H1 (cell line): Measurements from ENCODE around the gene CDK5RAP2. TPM values are rescaled to one million over a fixed set of nuclear protein-coding genes. Genes with fewer than 3 reads are reported as not detected.

Source experiments
- CTCF ChIA-PET: fragments of 300-600 bp; sonication (Branson Sonifier 250); formaldehyde crosslinking; loops from one replicate; lab custom pipeline; 2021; ENCODE audit not compliant: partially characterized antibody; lab: Charles Lee
- POLR2A ChIA-PET: fragments of 300-600 bp; sonication (Branson Sonifier 250); formaldehyde crosslinking; loops from one replicate; lab custom pipeline; 2021; ENCODE audit warnings: inconsistent platforms; ENCODE audit not compliant: partially characterized antibody; lab: Charles Lee
- DNase-seq, 2 experiments: peaks; one replicate each; pipeline versions ENCODE4 v3.0.0 to v3.0.0-alpha.2; 2010 to 2022; ENCODE audit warnings: low spot score in 2 of 2, low read depth in 1 of 2, mixed read lengths in 1 of 2
- FAIRE-seq: peaks from 2 replicates; lab custom pipeline; 2011; peaks lifted over from hg19 to GRCh38; lab: Jason Lieb, UNC
- H2AFZ ChIP-seq: 2 replicates; pipeline ENCODE4 v1.8.1; 2012; ENCODE audit warnings: low read length, inconsistent platforms
- H2AK5ac ChIP-seq: 2 replicates; pipeline ENCODE4 v1.6.1; 2013; ENCODE audit warnings: low read depth, low read length
- H2BK120ac ChIP-seq: replicated peaks from 2 replicates; pipeline ENCODE3; 2013; ENCODE audit warnings: low read depth, low read length, inconsistent platforms
- H2BK12ac ChIP-seq: 2 replicates; pipeline ENCODE4 v1.6.1; 2013; ENCODE audit warnings: low read depth, low read length
- H2BK15ac ChIP-seq: 2 replicates; pipeline ENCODE4 v1.6.1; 2013; ENCODE audit warnings: low read length
- H2BK20ac ChIP-seq: 2 replicates; pipeline ENCODE4 v1.6.1; 2013; ENCODE audit warnings: low read length
- H2BK5ac ChIP-seq: 2 replicates; pipeline ENCODE4 v1.6.1; 2013; ENCODE audit warnings: low read depth, low read length
- H3K14ac ChIP-seq: 2 replicates; pipeline ENCODE4 v1.6.1; 2013; ENCODE audit warnings: inconsistent platforms; ENCODE audit not compliant: insufficient read length
- H3K18ac ChIP-seq: 2 replicates; pipeline ENCODE4 v1.6.1; 2013; ENCODE audit warnings: low read length; ENCODE audit errors: extremely low read depth
- H3K23ac ChIP-seq: 2 replicates; pipeline ENCODE4 v1.6.1; 2013; ENCODE audit warnings: inconsistent platforms; ENCODE audit not compliant: insufficient read length
- H3K23me2 ChIP-seq: 2 replicates; pipeline ENCODE4 v1.6.1; 2013; ENCODE audit warnings: low read depth, low read length
- H3K27ac ChIP-seq: 2 replicates; pipeline ENCODE4 v1.6.1; 2011; ENCODE audit warnings: low read depth, low read length, inconsistent platforms
- H3K27me3 ChIP-seq, 4 experiments: replicated peaks in 1 of 4; 1 replicate in 1 of 4; 2 replicates in 3 of 4; pipeline versions ENCODE4 v1.6.1 to v1.8.1; 2011 to 2013; ENCODE audit warnings: low read length in 3 of 4, mild to moderate bottlenecking in 3 of 4, inconsistent platforms in 2 of 4, mixed read lengths in 2 of 4, moderate library complexity in 1 of 4; ENCODE audit not compliant: control insufficient read depth in 3 of 4, insufficient read depth in 3 of 4; ENCODE audit errors: extremely low read depth in 1 of 4
- H3K36me3 ChIP-seq, 4 experiments: 2 replicates each; pipeline versions ENCODE4 v1.6.1 to v1.8.1; 2011 to 2013; ENCODE audit warnings: mild to moderate bottlenecking in 4 of 4, low read length in 3 of 4, moderate library complexity in 2 of 4, control low read depth in 1 of 4, inconsistent platforms in 1 of 4; ENCODE audit not compliant: insufficient read depth in 4 of 4, control insufficient read depth in 2 of 4
- H3K4ac ChIP-seq: replicated peaks from 2 replicates; pipeline ENCODE3; 2013; ENCODE audit warnings: low read length, low read depth, mixed read lengths, inconsistent platforms; ENCODE audit not compliant: insufficient read length
- H3K4me1 ChIP-seq, 4 experiments: replicated peaks in 1 of 4; 1 replicate in 1 of 4; 2 replicates in 3 of 4; pipeline versions ENCODE4 v1.6.1 to v1.8.1; 2011 to 2013; ENCODE audit warnings: low read length in 3 of 4, inconsistent platforms in 2 of 4, mixed read lengths in 1 of 4; ENCODE audit not compliant: insufficient read depth in 4 of 4, control insufficient read depth in 3 of 4
- H3K4me2 ChIP-seq, 2 experiments: 2 replicates each; pipeline versions ENCODE4 v1.6.1 to v1.8.1; 2011 to 2013; ENCODE audit warnings: low read depth in 2 of 2, low read length in 2 of 2, control low read depth in 1 of 2, inconsistent platforms in 1 of 2, mild to moderate bottlenecking in 1 of 2; ENCODE audit not compliant: insufficient read depth in 1 of 2
- H3K4me3 ChIP-seq, 4 experiments: fragments of 200-600, 300-600 bp in 1 of 4; sonication (generic), shearing (Covaris generic), sonication (Bioruptor Twin) in 1 of 4; 2 replicates each; pipeline versions ENCODE4 v1.5.1 to v1.8.1; 2011 to 2016; ENCODE audit warnings: low read length in 4 of 4, low read depth in 3 of 4, control low read depth in 2 of 4, inconsistent platforms in 2 of 4, mild to moderate bottlenecking in 2 of 4, mixed read lengths in 1 of 4, moderate library complexity in 1 of 4; ENCODE audit not compliant: insufficient read depth in 2 of 4; ENCODE audit errors: extremely low read depth in 1 of 4
- H3K56ac ChIP-seq: replicated peaks from 2 replicates; pipeline ENCODE3; 2013; ENCODE audit warnings: low read depth, mild to moderate bottlenecking, mixed read lengths, low read length, inconsistent platforms; ENCODE audit not compliant: insufficient read length
- H3K79me1 ChIP-seq: 2 replicates; pipeline ENCODE4 v1.6.1; 2013; ENCODE audit warnings: low read depth, low read length, control low read depth
- H3K79me2 ChIP-seq, 2 experiments: 2 replicates each; pipeline versions ENCODE4 v1.6.1 to v1.8.1; 2012 to 2013; ENCODE audit warnings: low read length in 2 of 2, mild to moderate bottlenecking in 2 of 2, inconsistent platforms in 1 of 2; ENCODE audit not compliant: insufficient read depth in 2 of 2, control insufficient read depth in 1 of 2
- H3K9ac ChIP-seq, 4 experiments: replicated peaks in 1 of 4; 1 replicate in 1 of 4; 2 replicates in 3 of 4; pipeline versions ENCODE4 v1.6.1 to v1.8.1; 2011 to 2013; ENCODE audit warnings: low read depth in 3 of 4, low read length in 3 of 4, control low read depth in 2 of 4, mild to moderate bottlenecking in 2 of 4, moderate library complexity in 2 of 4, inconsistent platforms in 1 of 4; ENCODE audit errors: extremely low read depth in 1 of 4
- H3K9me3 ChIP-seq, 2 experiments: 2 replicates each; pipeline versions ENCODE4 v1.6.1 to v1.8.1; 2012 to 2013; ENCODE audit warnings: mild to moderate bottlenecking in 2 of 2, moderate library complexity in 2 of 2, control low read depth in 1 of 2, inconsistent platforms in 1 of 2, low read depth in 1 of 2, low read length in 1 of 2, mixed read lengths in 1 of 2; ENCODE audit not compliant: insufficient read depth in 2 of 2
- H4K20me1 ChIP-seq, 2 experiments: replicated peaks in 1 of 2; 2 replicates each; pipeline versions ENCODE3 to v1.8.1; 2011 to 2013; ENCODE audit warnings: inconsistent platforms in 2 of 2, low read length in 2 of 2, mild to moderate bottlenecking in 1 of 2; ENCODE audit not compliant: insufficient read depth in 2 of 2, control insufficient read depth in 1 of 2
- H4K5ac ChIP-seq: 2 replicates; pipeline ENCODE4 v1.6.1; 2013; ENCODE audit warnings: low read length, low read depth, mixed read lengths, inconsistent platforms; ENCODE audit not compliant: insufficient read length
- H4K8ac ChIP-seq: 2 replicates; pipeline ENCODE4 v1.8.0; 2013; ENCODE audit warnings: mild to moderate bottlenecking, moderate library complexity, low read length, inconsistent platforms; ENCODE audit not compliant: insufficient read depth; ENCODE audit errors: extremely low read depth
- H4K91ac ChIP-seq: replicated peaks from 2 replicates; pipeline ENCODE3; 2013; ENCODE audit warnings: low read length, mixed read lengths, inconsistent platforms; ENCODE audit not compliant: insufficient read length
- BCL11A ChIP-seq, 2 experiments: IDR thresholded peaks; one replicate each; pipeline ENCODE4 v1.6.1; 2011; ENCODE audit warnings: low read depth in 2 of 2, low read length in 2 of 2, mild to moderate bottlenecking in 2 of 2
- EP300 ChIP-seq, 2 experiments: IDR thresholded peaks; 1 replicate in 1 of 2; 2 replicates in 1 of 2; pipeline ENCODE4 v1.6.1; 2011 to 2012; ENCODE audit warnings: low read depth in 2 of 2, low read length in 2 of 2, mild to moderate bottlenecking in 2 of 2, borderline replicate concordance in 1 of 2, inconsistent platforms in 1 of 2, moderate library complexity in 1 of 2
- JUN ChIP-seq: IDR thresholded peaks from 2 replicates; pipeline ENCODE4 v1.6.1; 2011; ENCODE audit warnings: low read depth, mild to moderate bottlenecking, improper control_type of control experiment, low read length
- SIX5 ChIP-seq: IDR thresholded peaks from 2 replicates; pipeline ENCODE4 v1.6.1; 2011; ENCODE audit warnings: mild to moderate bottlenecking, low read depth, low read length
- SP2 ChIP-seq: IDR thresholded peaks from 2 replicates; pipeline ENCODE4 v1.6.1; 2012; ENCODE audit warnings: mild to moderate bottlenecking, low read length, inconsistent platforms
- SUZ12 ChIP-seq: fragments of 200-600 bp; sonication (generic); IDR thresholded peaks from 2 replicates; pipeline ENCODE4 v1.6.1; 2012; ENCODE audit warnings: mild to moderate bottlenecking, inconsistent platforms, low read length, moderate library complexity, mixed read lengths
- YY1 ChIP-seq: IDR thresholded peaks from 2 replicates; pipeline ENCODE4 v1.6.1; 2011; ENCODE audit warnings: low read depth, mild to moderate bottlenecking, low read length
- WGBS, 2 experiments: shearing (Covaris generic) in 1 of 2; methylation state at CpG; one replicate each; pipeline versions ENCODE4 v1.1.6 to v1.1.7; 2013 to 2015; ENCODE audit warnings: low lambda C conversion rate in 2 of 2, mixed read lengths in 2 of 2, inconsistent platforms in 1 of 2, low coverage in 1 of 2, missing lambda C conversion rate in 1 of 2; ENCODE audit not compliant: insufficient replicate concordance in 2 of 2, insufficient coverage in 1 of 2, insufficient read length in 1 of 2; ENCODE audit errors: extremely low coverage in 1 of 2, missing lambda C conversion rate in 1 of 2; 5-methylcytosine and 5-hydroxymethylcytosine counted together
- polyA plus RNA-seq, 7 experiments: library from polyadenylated mRNA; depleted of rRNA in 3 of 7; stranded (reverse) in 5 of 7; unstranded in 2 of 7; fragments of >200 nt in 5 of 7; fragments of 200-250 nt in 2 of 7; gene quantifications; 1 replicate in 5 of 7; 2 replicates in 1 of 7; 4 replicates in 1 of 7; pipeline versions ENCODE4 v1.2.1 to v1.2.3, GENCODE V29; 2011 to 2013; ENCODE audit warnings: missing spikeins in 2 of 7, mixed read lengths in 2 of 7
- total RNA-seq: library from RNA; stranded (reverse); fragmentation: NEBNext Ultra II Directional; extraction: Animal tissue kit (Norgen Biotek cat#: 25700); gene quantifications from 2 replicates; pipeline ENCODE4 v1.2.1, GENCODE V29; 2021

Gene CDK5RAP2
- total and polyA plus RNA-seq, 2 of the 8 experiments (the other 6 are each of a cell fraction or from before 2014, with no cell fraction given) = 19.8 to 49.4 TPM

GRCh38 chr9:120353506-120353905 lies 226.5 kb downstream of the CDK5RAP2 start:
- Histone ChIP-seq H3K56ac (no peak overlapping the region), H2BK12ac (no peak overlapping the region), H3K23ac (no peak overlapping the region), H4K91ac (no peak overlapping the region), H2BK20ac (no peak overlapping the region), H3K14ac (no peak overlapping the region), H3K79me1 (no peaks in the 10 kb centered on the region), H3K4me1 (peaks cover 2 to 7% (median 3%) of the 10 kb centered on the region in 4 experiments; a peak in 6 of 7 replicates), H3K79me2 (no peaks in the 10 kb centered on the region), H2AK5ac (no peak overlapping the region), H2AFZ (no peak overlapping the region), H3K4ac (no peak overlapping the region), H2BK15ac (no peak overlapping the region), H3K4me2 (no peak overlapping the region), H2BK5ac (no peak overlapping the region), H2BK120ac (no peak overlapping the region), H3K9me3 (no peaks in the 10 kb centered on the region), H4K8ac (no peak overlapping the region), H3K27ac (no peak overlapping the region), H4K20me1 (no peaks in the 10 kb centered on the region), H4K5ac (no peak overlapping the region), H3K36me3 (no peaks in the 10 kb centered on the region), H3K4me3 (no peak overlapping the region), H3K23me2 (no peaks in the 10 kb centered on the region; the same call in 1 of the 2 replicates), H3K9ac (no peak overlapping the region), H3K27me3 (no peaks in the 10 kb centered on the region), H3K18ac (no peak overlapping the region)
- 98% methylated on average over 5 of the region's 5 CpGs; no CpG with 5 or more reads in 1 of the 2 experiments for WGBS, 2 experiments
- no peak for TF ChIP-seq YY1
- no peak for TF ChIP-seq JUN
- TF ChIP-seq SP2 = no peak
- no peak for TF ChIP-seq EP300 (IDR thresholded peaks at IDR 0.05; ENCODE audit: borderline replicate concordance in 1 of 2, low read depth in 2 of 2, low read length in 2 of 2)
- TF ChIP-seq SIX5 = no peak
- TF ChIP-seq BCL11A (IDR thresholded peaks at IDR 0.05; ENCODE audit: low read depth in 2 of 2, low read length in 2 of 2) = no peak
- TF ChIP-seq SUZ12 = no peak
- DNase-seq = no peak
- ChIA-PET CTCF (interaction anchor here (0.9 to 1.3 kb wide), 4 partner anchors 13 to 40 kb away, joined by 3 read pairs; no protein-coding TSS in a partner anchor), POLR2A (no interaction called here)
- no peak for FAIRE-seq
